Endothelial cell (in vitro differentiated cells): ENCODE measurements around the gene SH3GLB2. TPM values are rescaled to one million over a fixed set of nuclear protein-coding genes. Genes with fewer than 3 reads are reported as not detected.
"Not testable (repeated sequence)": the region's sequence is repeated elsewhere in the genome, so short reads cannot be mapped to it uniquely, and the experiment has no call there.

ENCODE experiments used
- DNase-seq: peaks from one replicate; pipeline ENCODE4 v3.0.0; 2021; ENCODE audit warnings: low spot score
- H3K27ac Mint-ChIP-seq: one replicate; pipeline ENCODE4 v1.8.0; 2021; ENCODE audit warnings: mixed read lengths, inconsistent platforms; ENCODE audit not compliant: unreplicated experiment
- H3K27me3 Mint-ChIP-seq: one replicate; pipeline ENCODE4 v1.8.0; 2021; ENCODE audit warnings: mild to moderate bottlenecking, moderate library complexity, mixed read lengths, inconsistent platforms; ENCODE audit not compliant: unreplicated experiment
- H3K36me3 Mint-ChIP-seq: one replicate; pipeline ENCODE4 v1.8.0; 2021; ENCODE audit warnings: mild to moderate bottlenecking, low read depth, mixed read lengths, inconsistent platforms; ENCODE audit not compliant: unreplicated experiment
- H3K4me1 Mint-ChIP-seq: one replicate; pipeline ENCODE4 v1.8.0; 2021; ENCODE audit warnings: mild to moderate bottlenecking, mixed read lengths, inconsistent platforms; ENCODE audit not compliant: unreplicated experiment
- H3K4me3 Mint-ChIP-seq: one replicate; pipeline ENCODE4 v1.8.0; 2021; ENCODE audit warnings: mild to moderate bottlenecking, mixed read lengths, inconsistent platforms; ENCODE audit not compliant: unreplicated experiment
- H3K9me3 Mint-ChIP-seq: one replicate; pipeline ENCODE4 v1.8.0; 2021; ENCODE audit warnings: mixed read lengths, inconsistent platforms; ENCODE audit not compliant: unreplicated experiment
- CTCF ChIP-seq: fragments of 200-600 bp; sonication (generic); IDR thresholded peaks from one replicate; pipeline ENCODE4 v1.5.0; 2021; ENCODE audit warnings: antibody characterized with exemption; ENCODE audit not compliant: unreplicated experiment
- total RNA-seq: library from RNA; stranded (reverse); fragmentation: NEBNext Ultra II Directional; extraction: Animal tissue kit (Norgen Biotek cat#: 25700); gene quantifications from one replicate; pipeline ENCODE4 v1.2.1, GENCODE V29; 2021; ENCODE audit not compliant: unreplicated experiment

Gene SH3GLB2
- total RNA-seq, 1 donor from 2014 or later = 94.3 TPM

GRCh38 chr9:128969491-128969890 is 58.6 kb downstream of the SH3GLB2 start:
- Mint-ChIP-seq H3K27ac (no peak overlapping the region), H3K27me3 (peaks cover 2% of the 10 kb centered on the region), H3K4me3 (no peak overlapping the region), H3K4me1 (no peaks in the 10 kb centered on the region), H3K9me3 (no peaks in the 10 kb centered on the region), H3K36me3 (peaks cover 27% of the 10 kb centered on the region)
- TF ChIP-seq CTCF = no peak
- no peak for DNase-seq

- H3K27me3 Mint-ChIP-seq, H3K27ac Mint-ChIP-seq, H3K4me3 Mint-ChIP-seq, DNase-seq, H3K4me1 Mint-ChIP-seq, H3K36me3 Mint-ChIP-seq, H3K9me3 Mint-ChIP-seq: not testable (repeated sequence)
These were observed 66.7 kb downstream of the SH3GLB2 start for GRCh38 chr9:128961403-128961802.

Other genes with a start within 250 kb of the SH3GLB2 start
- 58.8 TPM for gene TBC1D13, start 241.1 kb downstream of the SH3GLB2 start, total RNA-seq
- 8.1 TPM for gene ENDOG, start 209.8 kb downstream of the SH3GLB2 start, total RNA-seq
- 62.1 TPM for gene SPOUT1, start 198.5 kb downstream of the SH3GLB2 start, total RNA-seq
- gene KYAT1, start 146.4 kb downstream of the SH3GLB2 start, total RNA-seq = 3.3 TPM
- gene LRRC8A, start 146.2 kb downstream of the SH3GLB2 start, total RNA-seq = 54.3 TPM
- 10.3 TPM for gene PHYHD1, start 107.3 kb downstream of the SH3GLB2 start, total RNA-seq
- gene DOLK, start 80.7 kb downstream of the SH3GLB2 start, total RNA-seq = 18.2 TPM
- gene NUP188, start 80.6 kb downstream of the SH3GLB2 start, total RNA-seq = 44.0 TPM
- gene MIGA2, start 8.3 kb upstream of the SH3GLB2 start, total RNA-seq = 32.9 TPM
- gene DOLPP1, start 52.8 kb upstream of the SH3GLB2 start, total RNA-seq = 21.4 TPM
- gene CRAT, start 82.5 kb upstream of the SH3GLB2 start, total RNA-seq = 42.9 TPM
- 120 TPM for gene PTPA, start 83.1 kb upstream of the SH3GLB2 start, total RNA-seq
- gene IER5L, start 149.9 kb upstream of the SH3GLB2 start, total RNA-seq = 5.2 TPM